K562 (cell line): ENCODE measurements around the gene OSBPL7. TPM values are rescaled to one million over a fixed set of nuclear protein-coding genes. Genes with fewer than 3 reads are reported as not detected.
A peak's percentile ranks its signal among the peaks of the same experiment; 100 is the strongest.

ENCODE experiments used
- ATF3 ChIP-seq, 2 experiments: fragments of 450-650 bp in 1 of 2; sonication (generic) in 1 of 2; formaldehyde crosslinking in 1 of 2; IDR thresholded peaks in 1 of 2; conservative IDR thresholded peaks in 1 of 2; 2 replicates each; pipeline versions ENCODE4 v1.6.1 to v1.8.1; 2016 to 2023; ENCODE audit warnings: mild to moderate bottlenecking in 2 of 2, moderate library complexity in 2 of 2, inconsistent platforms in 1 of 2, missing genetic modification reagents in 1 of 2
- CEBPB ChIP-seq: fragments of 450-650 bp; IDR thresholded peaks from 2 replicates; pipeline ENCODE4 v1.6.1; 2016; ENCODE audit warnings: missing genetic modification characterization, missing compliant biosample characterization
- CREB5 ChIP-seq: fragments of 250-450 bp; sonication (Bioruptor Pico); IDR thresholded peaks from 2 replicates; pipeline ENCODE4 v1.5.0; 2020; ENCODE audit warnings: mild to moderate bottlenecking
- ETV6 ChIP-seq, 3 experiments: fragments of 150-350 bp in 1 of 3; sonication (generic) in 1 of 3; formaldehyde crosslinking in 1 of 3; IDR thresholded peaks; 2 replicates each; pipeline versions ENCODE4 v1.6.1 to v1.8.0; 2014 to 2022; ENCODE audit warnings: borderline replicate concordance in 2 of 3, low read depth in 2 of 3, antibody characterized with exemption in 1 of 3, low read length in 1 of 3, mild to moderate bottlenecking in 1 of 3, missing genetic modification reagents in 1 of 3
- FOXA3 ChIP-seq, 2 experiments: fragments of 450-650 bp in 1 of 2; sonication (generic) in 1 of 2; formaldehyde crosslinking; IDR thresholded peaks in 1 of 2; conservative IDR thresholded peaks in 1 of 2; 2 replicates each; pipeline versions ENCODE4 v1.4.0 to v1.8.0; 2020 to 2022; ENCODE audit warnings: mild to moderate bottlenecking in 2 of 2, missing genetic modification reagents in 1 of 2
- FOXK2 ChIP-seq, 2 experiments: fragments of 450-650 bp; IDR thresholded peaks in 1 of 2; conservative IDR thresholded peaks in 1 of 2; 2 replicates each; pipeline ENCODE4 v1.6.1; 2016; ENCODE audit warnings: low read depth in 2 of 2, mild to moderate bottlenecking in 1 of 2
- GATAD2B ChIP-seq: fragments of 450-650 bp; IDR thresholded peaks from 2 replicates; pipeline ENCODE4 v1.6.1; 2017; ENCODE audit warnings: mild to moderate bottlenecking, borderline replicate concordance
- KDM2B ChIP-seq: fragments of 250-450 bp; sonication (Bioruptor Pico); IDR thresholded peaks from 2 replicates; pipeline ENCODE4 v1.8.0; 2021; ENCODE audit warnings: mild to moderate bottlenecking, moderate library complexity
- KLF13 ChIP-seq: fragments of 450-650 bp; IDR thresholded peaks from 2 replicates; pipeline ENCODE4 v1.6.1; 2016; ENCODE audit warnings: missing genetic modification characterization, low read depth, mild to moderate bottlenecking, missing compliant biosample characterization, moderate library complexity, borderline replicate concordance
- MIER1 ChIP-seq: fragments of 450-650 bp; IDR thresholded peaks from 2 replicates; pipeline ENCODE4 v1.6.1; 2016; ENCODE audit warnings: antibody characterized with exemption, mild to moderate bottlenecking, low read depth
- PTBP1 ChIP-seq: fragments of 200-400 bp; formaldehyde crosslinking; IDR thresholded peaks from 2 replicates; pipeline ENCODE4 v1.6.1; 2017; ENCODE audit warnings: low read depth, low read length
- RBM17 ChIP-seq: fragments of 200-400 bp; formaldehyde crosslinking; IDR thresholded peaks from 2 replicates; pipeline ENCODE4 v1.6.1; 2017; ENCODE audit warnings: low read depth, mild to moderate bottlenecking, low read length, borderline replicate concordance
- RBM34 ChIP-seq: fragments of 200-400 bp; formaldehyde crosslinking; IDR thresholded peaks from 2 replicates; pipeline ENCODE4 v1.6.1; 2018; ENCODE audit warnings: low read length, borderline replicate concordance; ENCODE audit not compliant: insufficient read depth
- SIX5 ChIP-seq, 2 experiments: IDR thresholded peaks; 2 replicates each; pipeline ENCODE4 v1.6.1; 2011; ENCODE audit warnings: low read length in 2 of 2, borderline replicate concordance in 1 of 2, low read depth in 1 of 2, mild to moderate bottlenecking in 1 of 2, moderate library complexity in 1 of 2; ENCODE audit not compliant: insufficient read depth in 1 of 2
- SMARCA4 ChIP-seq: fragments of 450-650 bp; IDR thresholded peaks from 2 replicates; pipeline ENCODE4 v1.6.1; 2016
- SRSF7 ChIP-seq: fragments of 200-400 bp; formaldehyde crosslinking; optimal IDR thresholded peaks from 2 replicates; pipeline ENCODE3; 2017; ENCODE audit warnings: mild to moderate bottlenecking, low read depth, low read length
- THRAP3 ChIP-seq: fragments of 450-650 bp; IDR thresholded peaks from 2 replicates; pipeline ENCODE4 v1.6.1; 2016; ENCODE audit warnings: mild to moderate bottlenecking, inconsistent platforms, borderline replicate concordance
- XRCC4 ChIP-seq: IDR thresholded peaks from one replicate; pipeline ENCODE4 v1.6.1; 2011; ENCODE audit not compliant: insufficient read depth, insufficient read length; ENCODE audit errors: extremely low read depth
- YBX1 ChIP-seq: fragments of 450-650 bp; IDR thresholded peaks from 2 replicates; pipeline ENCODE4 v1.7.1; 2016; ENCODE audit warnings: mild to moderate bottlenecking
- ZBTB17 ChIP-seq: fragments of 450-650 bp; formaldehyde crosslinking; IDR thresholded peaks from 2 replicates; pipeline ENCODE4 v1.4.0; 2020; ENCODE audit warnings: mild to moderate bottlenecking
- ZNF12 ChIP-seq: sonication (generic); formaldehyde crosslinking; IDR thresholded peaks from 2 replicates; pipeline ENCODE4 v1.4.0; 2020; ENCODE audit warnings: mild to moderate bottlenecking, missing genetic modification reagents
- ZNF280B ChIP-seq: fragments of 250-450 bp; sonication (Bioruptor Pico); IDR thresholded peaks from 2 replicates; pipeline ENCODE4 v1.5.1; 2021; ENCODE audit warnings: mild to moderate bottlenecking
- ZNF384 ChIP-seq: IDR thresholded peaks from 2 replicates; pipeline ENCODE4 v1.6.1; 2012; ENCODE audit warnings: low read depth, low read length, improper control_type of control experiment
- ZNF507 ChIP-seq: conservative IDR thresholded peaks from 2 replicates; pipeline ENCODE4 v1.6.1; 2017; ENCODE audit warnings: missing genetic modification characterization, missing compliant biosample characterization
- ZZZ3 ChIP-seq: fragments of 450-650 bp; IDR thresholded peaks from 2 replicates; pipeline ENCODE4 v1.6.1; 2016; ENCODE audit warnings: antibody characterized with exemption, mild to moderate bottlenecking, moderate library complexity
- polyA plus RNA-seq, 8 experiments: library from polyadenylated mRNA; depleted of rRNA in 4 of 8; stranded (reverse) in 5 of 8; unstranded in 3 of 8; fragments of >200 nt; fragmentation: Nextera tagmentation in 2 of 8; fragmentation: Illumina TruSeq in 1 of 8; extraction: Ambion mirVana in 2 of 8; extraction: Trizol in 1 of 8; gene quantifications; 2 replicates each; pipeline versions ENCODE4 v1.2.1 to v1.2.3, GENCODE V29; 2011 to 2014; ENCODE audit warnings: inconsistent platforms in 1 of 8, missing spikeins in 1 of 8
- total RNA-seq, 7 experiments: library from RNA; depleted of rRNA in 6 of 7; stranded (reverse); fragments of >200 nt in 6 of 7; fragmentation: Illumina TruSeq in 2 of 7; extraction: Trizol in 2 of 7; gene quantifications; 2 replicates each; pipeline versions ENCODE4 v1.2.1 to v1.2.3, GENCODE V29; 2011 to 2021; ENCODE audit warnings: low replicate concordance in 1 of 7

The OSBPL7 gene
- total and polyA plus RNA-seq, 9 of the 15 experiments (the other 6 are each of a cell fraction or from before 2014, with no cell fraction given) = 0.32 to 11.9 (median 5.8) TPM

- TF ChIP-seq ZNF12 (CRISPR knock-in tag) (no peak), KDM2B (CRISPR knock-in tag) (no peak), GATAD2B (no peak; the same call in 1 of the 2 replicates), ZZZ3 (no peak), RBM34 (no peak), YBX1 (no peak), CREB5 (CRISPR knock-in tag) (no peak), ATF3 (IDR thresholded peaks at IDR 0.05) (peak; percentile 98), ATF3 (CRISPR knock-in tag; conservative IDR thresholded peaks at IDR 0.05) (peak; percentile 98), XRCC4 (no peak), ZNF280B (no peak), FOXK2 (conservative IDR thresholded peaks at IDR 0.05 in 1 of 2, IDR thresholded peaks at IDR 0.05 in 1 of 2; ENCODE audit: low read depth in 2 of 2) (peak; percentile 87 to 90), RBM17 (no peak), FOXA3 (CRISPR knock-in tag; conservative IDR thresholded peaks at IDR 0.05 in 1 of 2, IDR thresholded peaks at IDR 0.05 in 1 of 2) (peak in 1 of 2 experiments; percentile 54; a peak in 1 of 4 replicates), ZBTB17 (CRISPR knock-in tag) (peak; percentile 92), MIER1 (no peak), THRAP3 (no peak), SIX5 (IDR thresholded peaks at IDR 0.05; ENCODE audit: borderline replicate concordance in 1 of 2, insufficient read depth in 1 of 2, low read depth in 1 of 2, low read length in 2 of 2) (no peak), KLF13 (tag) (no peak; the same call in 1 of the 2 replicates), PTBP1 (no peak), ZNF384 (no peak; the same call in 1 of the 2 replicates), ZNF507 (tag) (no peak), ETV6 (IDR thresholded peaks at IDR 0.05; ENCODE audit: borderline replicate concordance in 1 of 2, low read depth in 2 of 2, low read length in 1 of 2) (0 out of 4 replicates have a peak, but pooled peaks of 1 of the 2 experiments have one; percentile 40), ETV6 (CRISPR knock-in tag; IDR thresholded peaks at IDR 0.05; ENCODE audit: borderline replicate concordance) (no peak), CEBPB (tag) (no peak), SMARCA4 (peak; percentile 99), SRSF7 (no peak)
These were observed 45.3 kb upstream of the OSBPL7 start (continued) for GRCh38 chr17:47866941-47867340.
